Measurements from ENCODE around the gene MYT1.
"Not testable (repeated sequence)": the region's sequence is repeated elsewhere in the genome, so short reads cannot be mapped to it uniquely, and the experiment has no call there.

The MYT1 gene

GRCh38 chr20:64121586-64121985 is 42.7 kb upstream of the MYT1 start:
- no peak for TF ChIP-seq CTCF (IDR thresholded peaks at IDR 0.05; ENCODE audit: insufficient read depth, missing control alignments)
- no peak for FAIRE-seq
- no peak for DNase-seq (ENCODE audit: insufficient read length, low spot score)

GRCh38 chr20:64122927-64123326 is 41.3 kb upstream of the MYT1 start:
- DNase-seq (ENCODE audit: insufficient read length, low spot score); FAIRE-seq: not testable (repeated sequence)

- FAIRE-seq; DNase-seq (ENCODE audit: insufficient read length, low spot score): not testable (repeated sequence)
These were observed 40.7 kb upstream of the MYT1 start for GRCh38 chr20:64123517-64123916.

GRCh38 chr20:64129146-64129782 is 35.0 kb upstream of the MYT1 start:
- FAIRE-seq = no peak

GRCh38 chr20:64130271-64130670 is 34.0 kb upstream of the MYT1 start:
- no peak for TF ChIP-seq CTCF (IDR thresholded peaks at IDR 0.05; ENCODE audit: insufficient read depth, missing control alignments)

More at GRCh38 chr20:64129146-64129782, 35.0 kb upstream of the MYT1 start:
- no peak for TF ChIP-seq CTCF (IDR thresholded peaks at IDR 0.05; ENCODE audit: insufficient read depth, missing control alignments)
- no peak for DNase-seq (ENCODE audit: insufficient read length, low spot score)

GRCh38 chr20:64130876-64131275 is 33.4 kb upstream of the MYT1 start:
- TF ChIP-seq CTCF (IDR thresholded peaks at IDR 0.05; ENCODE audit: insufficient read depth, missing control alignments) = no peak
- DNase-seq (ENCODE audit: insufficient read length, low spot score) (no peak), FAIRE-seq (no peak)

More at GRCh38 chr20:64130271-64130670, 34.0 kb upstream of the MYT1 start:
- DNase-seq (ENCODE audit: insufficient read length, low spot score) = no peak
- no peak for FAIRE-seq

- peak; percentile 32 for TF ChIP-seq CTCF (IDR thresholded peaks at IDR 0.05; ENCODE audit: insufficient read depth, missing control alignments)
- DNase-seq (ENCODE audit: insufficient read length, low spot score) (no peak), FAIRE-seq (no peak)
These were observed 32.8 kb upstream of the MYT1 start for GRCh38 chr20:64131406-64131805.

GRCh38 chr20:64133951-64134407 is 30.3 kb upstream of the MYT1 start:
- DNase-seq (ENCODE audit: insufficient read length, low spot score) = no peak
- no peak for FAIRE-seq
- peak; percentile 44 for TF ChIP-seq CTCF (IDR thresholded peaks at IDR 0.05; ENCODE audit: insufficient read depth, missing control alignments)

- not testable (repeated sequence) for DNase-seq (ENCODE audit: insufficient read length, low spot score); FAIRE-seq
These were observed 29.5 kb upstream of the MYT1 start for GRCh38 chr20:64134744-64135143.
